ENCODE measurements around the gene RPL29.

GRCh38 chr3:51997935-51998596, 2.4 kb upstream of the RPL29 start:
- TF ChIP-seq CTCF (IDR thresholded peaks at IDR 0.05; ENCODE audit: insufficient read depth, low read length) (no peak), REST (IDR thresholded peaks at IDR 0.05; ENCODE audit: insufficient replicate concordance, low read depth) (no peak), POLR2AphosphoS5 (IDR thresholded peaks at IDR 0.05; ENCODE audit: low read depth) (no peak)

Measured in HL-60 (cell line).